ENCODE data around the gene COMMD1. TPM values are rescaled to one million over a fixed set of nuclear protein-coding genes. Genes with fewer than 3 reads are reported as not detected.
"Not testable (repeated sequence)": the region's sequence is repeated elsewhere in the genome, so short reads cannot be mapped to it uniquely, and the experiment has no call there.

The COMMD1 gene
- total and polyA plus RNA-seq, 2 experiments from 2014 or later, result 54.9 to 83.7 TPM

DNA sequence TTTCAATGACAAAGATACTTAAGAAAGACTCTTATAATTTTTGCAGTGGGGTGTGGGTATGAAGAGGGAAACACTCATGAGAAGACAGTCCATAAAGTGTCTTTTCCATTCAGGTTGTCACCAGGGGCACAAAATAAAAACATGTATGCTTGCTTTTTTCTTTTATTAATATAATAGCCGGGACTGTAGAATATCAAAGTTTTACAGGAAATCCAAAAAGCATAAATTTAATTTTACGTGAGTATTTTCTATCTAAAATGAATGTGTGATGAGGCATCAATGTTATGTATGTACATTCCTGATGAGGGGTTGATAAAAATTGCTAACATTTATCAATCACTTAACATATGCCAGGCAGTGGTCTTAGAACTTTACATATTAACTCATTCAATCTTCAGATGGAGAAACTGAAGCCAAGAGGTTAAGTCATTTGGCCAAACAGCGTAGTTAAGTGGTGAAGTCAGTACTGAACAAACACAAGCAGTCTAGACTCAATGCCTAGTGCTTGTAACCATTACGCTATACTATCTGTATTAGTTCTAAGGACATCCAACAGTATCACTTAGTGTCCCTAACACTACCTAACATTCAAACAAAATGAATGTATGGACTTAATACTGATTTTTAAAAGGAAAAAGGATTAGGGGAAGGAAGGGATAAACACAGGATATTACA is 27.8 kb upstream of the COMMD1 start:
- H3K9me3 Mint-ChIP-seq, result no peaks in the 10 kb centered on the region
- ATAC-seq (no peak), DNase-seq (ENCODE audit: low spot score) (no peak)
- H3K79me2 ChIP-seq (replicated peaks; ENCODE audit: insufficient read depth), result peaks cover 57% of the 10 kb centered on the region
- peaks cover 2% of the 10 kb centered on the region for H3K27me3 Mint-ChIP-seq (ENCODE audit: insufficient read depth, low read depth, poor library complexity)
- no peak overlapping the region for H3K27ac Mint-ChIP-seq
- no peaks in the 10 kb centered on the region for H3K4me1 ChIP-seq (ENCODE audit: insufficient read depth)
- peaks cover 2% of the 10 kb centered on the region; the same call in 1 of the 2 replicates for H3F3A ChIP-seq (replicated peaks; ENCODE audit: low read depth)
- TF ChIP-seq ZNF114 (CRISPR knock-in tag; IDR thresholded peaks at IDR 0.05), result no peak
- no peak for TF ChIP-seq NANOG (IDR thresholded peaks at IDR 0.05; ENCODE audit: borderline replicate concordance)
- TF ChIP-seq, protein P1, sequence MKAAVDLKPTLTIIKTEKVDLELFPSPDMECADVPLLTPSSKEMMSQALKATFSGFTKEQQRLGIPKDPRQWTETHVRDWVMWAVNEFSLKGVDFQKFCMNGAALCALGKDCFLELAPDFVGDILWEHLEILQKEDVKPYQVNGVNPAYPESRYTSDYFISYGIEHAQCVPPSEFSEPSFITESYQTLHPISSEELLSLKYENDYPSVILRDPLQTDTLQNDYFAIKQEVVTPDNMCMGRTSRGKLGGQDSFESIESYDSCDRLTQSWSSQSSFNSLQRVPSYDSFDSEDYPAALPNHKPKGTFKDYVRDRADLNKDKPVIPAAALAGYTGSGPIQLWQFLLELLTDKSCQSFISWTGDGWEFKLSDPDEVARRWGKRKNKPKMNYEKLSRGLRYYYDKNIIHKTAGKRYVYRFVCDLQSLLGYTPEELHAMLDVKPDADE (IDR thresholded peaks at IDR 0.05), result no peak
- H4K20me1 ChIP-seq (replicated peaks; ENCODE audit: insufficient read depth), result peaks cover 34% of the 10 kb centered on the region
- no peak overlapping the region for H3K4me2 ChIP-seq
- no peaks in the 10 kb centered on the region for H3K27me3 ChIP-seq (ENCODE audit: insufficient read depth)
- no peak overlapping the region for H3K27ac ChIP-seq (ENCODE audit: low read depth)
- H3K9me2 ChIP-seq (ENCODE audit: insufficient read depth), result no peaks in the 10 kb centered on the region
- H3K4me1 Mint-ChIP-seq, result no peaks in the 10 kb centered on the region
- no peak overlapping the region for H3K4me3 ChIP-seq
- H2AFZ ChIP-seq, result no peak overlapping the region
- no peak overlapping the region for H3K4me3 Mint-ChIP-seq
- H3K36me3 Mint-ChIP-seq (ENCODE audit: low read depth), result peaks cover 95% of the 10 kb centered on the region
- H3K36me3 ChIP-seq (ENCODE audit: insufficient read depth), result peaks cover 90% of the 10 kb centered on the region

DNA sequence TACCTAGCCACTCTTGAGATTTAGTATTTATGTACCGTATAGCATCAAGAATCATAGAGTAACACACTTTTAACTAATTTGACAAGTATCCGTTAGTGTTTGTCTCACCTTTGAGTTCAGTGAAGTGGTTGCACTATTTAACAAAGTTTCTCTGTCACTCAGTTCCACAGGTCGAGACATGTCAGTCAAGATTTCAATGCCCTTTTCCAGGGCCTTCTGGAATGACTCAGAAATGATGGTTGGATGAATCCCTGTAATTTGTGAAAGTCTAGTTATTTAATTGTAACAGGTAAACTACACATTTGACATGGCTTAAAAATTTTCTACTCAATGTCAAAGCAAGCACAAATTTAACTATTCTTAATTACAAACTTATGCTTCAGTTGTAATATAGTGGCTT is 26.7 kb upstream of the COMMD1 start:
- Histone ChIP-seq H3K36me3 (ENCODE audit: insufficient read depth) (peaks cover 93% of the 10 kb centered on the region), H3K4me3 (no peak overlapping the region), H3K27ac (ENCODE audit: low read depth) (no peak overlapping the region; the same call in 1 of the 2 replicates), H3K4me1 (ENCODE audit: insufficient read depth) (no peaks in the 10 kb centered on the region), H2AFZ (no peak overlapping the region), H3F3A (replicated peaks; ENCODE audit: low read depth) (peaks cover 5% of the 10 kb centered on the region; the same call in 1 of the 2 replicates), H3K9me2 (ENCODE audit: insufficient read depth) (no peaks in the 10 kb centered on the region), H4K20me1 (replicated peaks; ENCODE audit: insufficient read depth) (peaks cover 34% of the 10 kb centered on the region), H3K79me2 (replicated peaks; ENCODE audit: insufficient read depth) (peaks cover 64% of the 10 kb centered on the region), H3K4me2 (no peak overlapping the region), H3K27me3 (ENCODE audit: insufficient read depth) (no peaks in the 10 kb centered on the region)
- Mint-ChIP-seq H3K9me3 (no peaks in the 10 kb centered on the region), H3K27ac (no peak overlapping the region), H3K4me3 (no peak overlapping the region), H3K36me3 (ENCODE audit: low read depth) (peaks cover 95% of the 10 kb centered on the region), H3K4me1 (no peaks in the 10 kb centered on the region), H3K27me3 (ENCODE audit: insufficient read depth, low read depth, poor library complexity) (peaks cover 2% of the 10 kb centered on the region)
- ATAC-seq, result no peak
- DNase-seq (ENCODE audit: low spot score), result no peak
- TF ChIP-seq, protein P2, sequence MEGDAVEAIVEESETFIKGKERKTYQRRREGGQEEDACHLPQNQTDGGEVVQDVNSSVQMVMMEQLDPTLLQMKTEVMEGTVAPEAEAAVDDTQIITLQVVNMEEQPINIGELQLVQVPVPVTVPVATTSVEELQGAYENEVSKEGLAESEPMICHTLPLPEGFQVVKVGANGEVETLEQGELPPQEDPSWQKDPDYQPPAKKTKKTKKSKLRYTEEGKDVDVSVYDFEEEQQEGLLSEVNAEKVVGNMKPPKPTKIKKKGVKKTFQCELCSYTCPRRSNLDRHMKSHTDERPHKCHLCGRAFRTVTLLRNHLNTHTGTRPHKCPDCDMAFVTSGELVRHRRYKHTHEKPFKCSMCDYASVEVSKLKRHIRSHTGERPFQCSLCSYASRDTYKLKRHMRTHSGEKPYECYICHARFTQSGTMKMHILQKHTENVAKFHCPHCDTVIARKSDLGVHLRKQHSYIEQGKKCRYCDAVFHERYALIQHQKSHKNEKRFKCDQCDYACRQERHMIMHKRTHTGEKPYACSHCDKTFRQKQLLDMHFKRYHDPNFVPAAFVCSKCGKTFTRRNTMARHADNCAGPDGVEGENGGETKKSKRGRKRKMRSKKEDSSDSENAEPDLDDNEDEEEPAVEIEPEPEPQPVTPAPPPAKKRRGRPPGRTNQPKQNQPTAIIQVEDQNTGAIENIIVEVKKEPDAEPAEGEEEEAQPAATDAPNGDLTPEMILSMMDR (conservative IDR thresholded peaks at IDR 0.05; ENCODE audit: low read depth in 2 of 2), result no peak
- TF ChIP-seq ZNF331 (CRISPR knock-in tag; IDR thresholded peaks at IDR 0.05; ENCODE audit: low read depth) (no peak), EZH2phosphoT487 (IDR thresholded peaks at IDR 0.05; ENCODE audit: unreplicated experiment) (no peak), EZH2 (IDR thresholded peaks at IDR 0.05; ENCODE audit: low read depth, unreplicated experiment) (no peak), CREB1 (CRISPR knock-in tag; IDR thresholded peaks at IDR 0.05; ENCODE audit: low read depth) (no peak), POLR2AphosphoS5 (IDR thresholded peaks at IDR 0.05; ENCODE audit: low read depth) (no peak), JUNB (IDR thresholded peaks at IDR 0.05; ENCODE audit: unreplicated experiment) (no peak), STAT1 (IDR thresholded peaks at IDR 0.05; ENCODE audit: unreplicated experiment) (no peak)
- TF ChIP-seq, protein P1 (IDR thresholded peaks at IDR 0.05), result no peak

DNA sequence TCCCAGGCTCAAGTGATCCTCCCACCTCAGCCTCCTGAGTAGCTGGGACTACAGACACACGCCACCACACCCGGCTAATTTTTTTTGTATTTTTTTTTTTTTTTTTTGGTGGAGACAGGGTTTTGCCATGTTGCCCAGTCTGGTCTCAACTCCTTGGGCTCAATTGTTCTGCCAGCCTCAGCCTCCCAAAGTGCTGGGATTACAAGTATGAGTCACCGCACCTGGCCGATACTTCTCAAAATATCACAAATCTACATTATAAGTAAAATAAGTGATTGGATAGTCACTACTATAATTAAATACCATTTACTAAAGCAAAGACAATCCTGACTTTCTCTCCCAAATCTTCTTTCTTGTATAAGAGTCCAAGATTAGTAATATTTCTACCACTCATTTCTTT is 26.1 kb upstream of the COMMD1 start:
- not testable (repeated sequence) for H3K27ac ChIP-seq (ENCODE audit: low read depth); H3K4me2 ChIP-seq; H3K9me3 Mint-ChIP-seq; DNase-seq (ENCODE audit: low spot score); H3K27me3 ChIP-seq (ENCODE audit: insufficient read depth); ATAC-seq; H2AFZ ChIP-seq; H3F3A ChIP-seq (replicated peaks; ENCODE audit: low read depth); H3K9me2 ChIP-seq (ENCODE audit: insufficient read depth); H3K27ac Mint-ChIP-seq; H3K4me3 ChIP-seq; H3K4me1 ChIP-seq (ENCODE audit: insufficient read depth); H3K27me3 Mint-ChIP-seq (ENCODE audit: insufficient read depth, low read depth, poor library complexity); H3K4me1 Mint-ChIP-seq; H3K4me3 Mint-ChIP-seq
- peaks cover 95% of the 10 kb centered on the region for H3K36me3 Mint-ChIP-seq (ENCODE audit: low read depth)
- H4K20me1 ChIP-seq (replicated peaks; ENCODE audit: insufficient read depth), result peaks cover 38% of the 10 kb centered on the region
- peaks cover 64% of the 10 kb centered on the region for H3K79me2 ChIP-seq (replicated peaks; ENCODE audit: insufficient read depth)
- H3K36me3 ChIP-seq (ENCODE audit: insufficient read depth), result peaks cover 93% of the 10 kb centered on the region

All from GM23338 (cell line).